Heart left ventricle (tissue), 13 donors: ENCODE results near the gene FAM171A1.

Source experiments
- CTCF ChIP-seq, 12 donors: fragments of 200-600 bp; sonication (generic) in 4 of 12; IDR thresholded peaks; one replicate each; pipeline versions ENCODE4 v1.5.0 to v1.8.0; 2018 to 2022; ENCODE audit warnings: antibody characterized with exemption in 12 of 12, mild to moderate bottlenecking in 5 of 12
- POLR2A ChIP-seq, 2 donors: fragments of 450-650 bp; IDR thresholded peaks; one replicate each; pipeline ENCODE4 v1.6.1; 2017; ENCODE audit warnings: antibody characterized with exemption in 2 of 2, mild to moderate bottlenecking in 2 of 2, moderate library complexity in 2 of 2
- donor health status: ischemic (EF 13 %, LVEDD 7.1; RV severe dilation, severe dysfunction).
- donor health status: DM: no; HTN: yes; CAD: no.
- donor health status: DM: no; HTN: no; CAD: no.
- donor health status: ischemic (EF 25% LVEDD 6.9; RV normal size, moderate dysfunction).
- donor health status: ischemic (EF 25% LVEDD 5.7; RV mildly dilated, moderate dysfunction).
- donor health status: ischemic (EF 35%, LVEDD 5.7; RV mildly dilated, moderate dysfunction).
- donor health status: nonischemic (EF 11% LVEDD 7.7; RV severe dilation, severe dysfunction).
- donor health status: DM: yes; HTN: yes; CAD: no.
- donor health status: PGD.
- donor health status: ischemic (EF 29% LVEDD 5.4; RV normal size, mild dysfunction).
- donor health status: nonischemic (EF 23%, LVEDD 6.1; RV moderate dilation, normal function).

GRCh38 chr10:15351099-15351820 is 19.8 kb downstream of the FAM171A1 start:
- TF ChIP-seq CTCF (IDR thresholded peaks at IDR 0.05) (no peak), POLR2A (IDR thresholded peaks at IDR 0.05) (no peak)
